Liver (tissue), 3 donors: ENCODE data around the gene BTBD17.

Experiments
- EGR1 ChIP-seq, 2 donors: IDR thresholded peaks; 2 replicates each; pipeline ENCODE4 v1.6.1; 2016 to 2018; ENCODE audit warnings: antibody characterized with exemption in 2 of 2, low read depth in 2 of 2
- GABPA ChIP-seq, 2 donors: IDR thresholded peaks in 1 of 2; conservative IDR thresholded peaks in 1 of 2; 2 replicates each; pipeline ENCODE4 v1.6.1; 2016; ENCODE audit warnings: antibody characterized with exemption in 2 of 2, mild to moderate bottlenecking in 1 of 2, moderate library complexity in 1 of 2
- NR2F2 ChIP-seq: IDR thresholded peaks from 2 replicates; pipeline ENCODE4 v1.6.1; 2016; ENCODE audit warnings: antibody characterized with exemption
- RAD21 ChIP-seq, 2 donors: IDR thresholded peaks; 2 replicates each; pipeline ENCODE4 v1.6.1; 2016; ENCODE audit warnings: antibody characterized with exemption in 2 of 2, mild to moderate bottlenecking in 2 of 2
- SP1 ChIP-seq: IDR thresholded peaks from 2 replicates; pipeline ENCODE4 v1.6.1; 2018; ENCODE audit warnings: antibody characterized with exemption, mild to moderate bottlenecking
- TAF1 ChIP-seq: conservative IDR thresholded peaks from 2 replicates; pipeline ENCODE4 v1.6.1; 2016; ENCODE audit warnings: antibody characterized with exemption, mild to moderate bottlenecking
- YY1 ChIP-seq: IDR thresholded peaks from 2 replicates; pipeline ENCODE4 v1.6.1; 2016; ENCODE audit warnings: antibody characterized with exemption, mild to moderate bottlenecking
- TF ChIP-seq, protein P1 (sequence below): fragments of 150-350 bp; IDR thresholded peaks from 2 replicates; pipeline ENCODE4 v1.5.1; 2017; ENCODE audit warnings: improper control_type of control experiment, low read depth, low read length; ENCODE audit not compliant: missing input control
- TF ChIP-seq, protein P2 (sequence below): IDR thresholded peaks from 2 replicates; pipeline ENCODE4 v1.6.1; 2016; ENCODE audit warnings: antibody characterized with exemption
- donor health status: healthy.
- donor health status: healthy.

DNA sequence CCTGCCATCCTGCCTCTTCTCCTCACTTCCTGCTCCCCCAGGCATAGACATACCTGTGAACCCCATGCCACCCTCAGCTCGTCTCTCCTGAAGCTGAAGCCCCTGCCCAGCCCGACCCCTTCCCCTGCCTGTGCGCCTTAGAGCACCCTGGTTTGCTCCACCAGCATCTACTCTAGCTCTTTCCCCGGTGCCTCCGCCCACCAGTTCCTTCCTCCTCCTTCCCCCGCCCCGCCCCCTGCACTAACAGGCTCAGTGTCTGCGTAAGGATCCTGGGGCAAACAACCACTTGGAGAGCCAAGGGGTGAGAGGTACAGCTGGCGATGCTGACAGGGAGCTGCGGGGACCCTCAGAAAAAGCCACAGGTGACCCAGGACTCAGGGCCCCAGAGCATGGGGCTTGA is 7.6 kb upstream of the BTBD17 start:
- TF ChIP-seq NR2F2 (no peak), TAF1 (no peak), YY1 (no peak), SP1 (no peak), GABPA (IDR thresholded peaks at IDR 0.05 in 1 of 2, conservative IDR thresholded peaks at IDR 0.05 in 1 of 2) (no peak), EGR1 (IDR thresholded peaks at IDR 0.05; ENCODE audit: low read depth in 2 of 2) (no peak), RAD21 (IDR thresholded peaks at IDR 0.05) (no peak)
- TF ChIP-seq, protein P1, sequence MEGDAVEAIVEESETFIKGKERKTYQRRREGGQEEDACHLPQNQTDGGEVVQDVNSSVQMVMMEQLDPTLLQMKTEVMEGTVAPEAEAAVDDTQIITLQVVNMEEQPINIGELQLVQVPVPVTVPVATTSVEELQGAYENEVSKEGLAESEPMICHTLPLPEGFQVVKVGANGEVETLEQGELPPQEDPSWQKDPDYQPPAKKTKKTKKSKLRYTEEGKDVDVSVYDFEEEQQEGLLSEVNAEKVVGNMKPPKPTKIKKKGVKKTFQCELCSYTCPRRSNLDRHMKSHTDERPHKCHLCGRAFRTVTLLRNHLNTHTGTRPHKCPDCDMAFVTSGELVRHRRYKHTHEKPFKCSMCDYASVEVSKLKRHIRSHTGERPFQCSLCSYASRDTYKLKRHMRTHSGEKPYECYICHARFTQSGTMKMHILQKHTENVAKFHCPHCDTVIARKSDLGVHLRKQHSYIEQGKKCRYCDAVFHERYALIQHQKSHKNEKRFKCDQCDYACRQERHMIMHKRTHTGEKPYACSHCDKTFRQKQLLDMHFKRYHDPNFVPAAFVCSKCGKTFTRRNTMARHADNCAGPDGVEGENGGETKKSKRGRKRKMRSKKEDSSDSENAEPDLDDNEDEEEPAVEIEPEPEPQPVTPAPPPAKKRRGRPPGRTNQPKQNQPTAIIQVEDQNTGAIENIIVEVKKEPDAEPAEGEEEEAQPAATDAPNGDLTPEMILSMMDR = no peak
- TF ChIP-seq, protein P2, sequence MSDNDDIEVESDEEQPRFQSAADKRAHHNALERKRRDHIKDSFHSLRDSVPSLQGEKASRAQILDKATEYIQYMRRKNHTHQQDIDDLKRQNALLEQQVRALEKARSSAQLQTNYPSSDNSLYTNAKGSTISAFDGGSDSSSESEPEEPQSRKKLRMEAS = no peak
